DND-41 (cell line): ENCODE measurements around the gene DPYSL4.

Experiments
- ATAC-seq: fragments of 200-7000 bp; cut with Tn5 transposase; 3 replicates; pipeline ENCODE4 v1.9.1; 2021; ENCODE audit warnings: low read depth; ENCODE audit not compliant: insufficient read depth
- DNase-seq: peaks from one replicate; pipeline ENCODE4 v3.0.0-alpha.2; 2020
- H2AFZ ChIP-seq: 2 replicates; pipeline ENCODE4 v1.6.0; 2012; ENCODE audit warnings: low read depth, low read length
- H3K27ac ChIP-seq: 2 replicates; pipeline ENCODE4 v1.5.1; 2012; ENCODE audit warnings: low read length, inconsistent platforms
- H3K27me3 ChIP-seq: fragments of 200-600 bp; sonication (generic); 2 replicates; pipeline ENCODE4 v1.6.0; 2012; ENCODE audit warnings: low read length, mild to moderate bottlenecking, inconsistent platforms; ENCODE audit not compliant: insufficient read depth, poor library complexity
- H3K36me3 ChIP-seq: 2 replicates; pipeline ENCODE4 v1.5.1; 2012; ENCODE audit warnings: low read length, inconsistent platforms; ENCODE audit not compliant: insufficient read depth
- H3K4me1 ChIP-seq: 2 replicates; pipeline ENCODE4 v1.5.1; 2012; ENCODE audit warnings: mild to moderate bottlenecking, low read length; ENCODE audit not compliant: insufficient read depth
- H3K4me2 ChIP-seq: 2 replicates; pipeline ENCODE4 v1.6.0; 2012; ENCODE audit warnings: mild to moderate bottlenecking, moderate library complexity, low read length, inconsistent platforms; ENCODE audit not compliant: insufficient read depth
- H3K4me3 ChIP-seq, 2 experiments: fragments of 200-600 bp in 1 of 2; shearing (Covaris generic) in 1 of 2; 2 replicates each; pipeline ENCODE4 v1.5.1; 2012 to 2016; ENCODE audit warnings: inconsistent platforms in 2 of 2, low read length in 2 of 2, mild to moderate bottlenecking in 2 of 2, low read depth in 1 of 2, moderate library complexity in 1 of 2
- H3K79me2 ChIP-seq: 2 replicates; pipeline ENCODE4 v1.6.0; 2012; ENCODE audit warnings: low read length, inconsistent platforms; ENCODE audit not compliant: insufficient read depth
- H3K9ac ChIP-seq: 2 replicates; pipeline ENCODE4 v1.6.0; 2012; ENCODE audit warnings: low read depth, mild to moderate bottlenecking, inconsistent platforms, low read length, moderate library complexity
- H3K9me3 ChIP-seq: 2 replicates; pipeline ENCODE4 v1.5.1; 2012; ENCODE audit warnings: low read length, moderate library complexity, mild to moderate bottlenecking, inconsistent platforms; ENCODE audit not compliant: insufficient read depth, severe bottlenecking
- H4K20me1 ChIP-seq: 2 replicates; pipeline ENCODE4 v1.6.0; 2012; ENCODE audit warnings: low read length; ENCODE audit not compliant: insufficient read depth
- CTCF ChIP-seq: IDR thresholded peaks from 2 replicates; pipeline ENCODE4 v1.5.1; 2012; ENCODE audit warnings: borderline replicate concordance, low read length, moderate library complexity, mild to moderate bottlenecking; ENCODE audit not compliant: poor library complexity, severe bottlenecking; ENCODE audit errors: extremely low read depth
- EZH2 ChIP-seq: IDR thresholded peaks from 3 replicates; pipeline ENCODE4 v1.6.1; 2012; ENCODE audit warnings: borderline replicate concordance, low read depth, mild to moderate bottlenecking, moderate library complexity, low read length, inconsistent platforms; ENCODE audit not compliant: severe bottlenecking

The DPYSL4 gene

GRCh38 chr10:132208462-132209050 lies 21.8 kb downstream of the DPYSL4 start:
- H3K79me2 ChIP-seq: no peaks in the 10 kb centered on the region
- TF ChIP-seq CTCF: no peak
- TF ChIP-seq EZH2: no peak
- no peaks in the 10 kb centered on the region for H3K27me3 ChIP-seq
- no peaks in the 10 kb centered on the region for H3K4me1 ChIP-seq
- no peaks in the 10 kb centered on the region for H4K20me1 ChIP-seq
- H2AFZ ChIP-seq: no peak overlapping the region
- H3K9me3 ChIP-seq: no peaks in the 10 kb centered on the region
- H3K9ac ChIP-seq: no peak overlapping the region
- no peak overlapping the region for H3K4me2 ChIP-seq
- no peak overlapping the region for H3K27ac ChIP-seq
- no peak overlapping the region for H3K4me3 ChIP-seq
- no peaks in the 10 kb centered on the region for H3K36me3 ChIP-seq
- DNase-seq: no peak
- ATAC-seq: no peak

DNA sequence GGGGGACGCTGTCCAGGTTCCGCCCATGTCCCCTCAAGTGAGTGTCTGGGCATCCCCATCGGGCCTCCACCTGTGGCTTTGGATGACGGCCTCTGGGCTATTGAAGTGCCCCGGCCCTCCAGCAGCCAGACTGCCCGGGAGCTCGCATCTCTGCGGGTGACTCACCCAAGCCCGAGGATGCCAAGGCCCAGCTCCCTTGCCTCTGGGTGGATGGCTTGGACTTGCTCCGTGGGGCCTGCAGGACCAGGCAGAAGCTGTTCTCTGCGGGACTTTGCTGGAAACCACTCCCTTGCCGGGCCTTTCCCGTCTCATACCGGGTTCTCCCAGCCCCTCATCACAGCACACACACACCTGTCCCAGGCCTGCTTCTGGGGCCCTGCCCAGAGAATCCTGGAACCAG lies 22.4 kb downstream of the DPYSL4 start:
- H3K4me3 ChIP-seq: no peak overlapping the region
- ATAC-seq: no peak
- no peaks in the 10 kb centered on the region for H3K36me3 ChIP-seq
- H3K4me2 ChIP-seq: no peak overlapping the region
- H4K20me1 ChIP-seq: no peaks in the 10 kb centered on the region
- TF ChIP-seq EZH2 (no peak), CTCF (no peak)
- no peaks in the 10 kb centered on the region for H3K4me1 ChIP-seq
- H3K9me3 ChIP-seq: no peaks in the 10 kb centered on the region
- DNase-seq: no peak
- no peaks in the 10 kb centered on the region for H3K27me3 ChIP-seq
- no peak overlapping the region for H2AFZ ChIP-seq
- no peak overlapping the region for H3K27ac ChIP-seq
- H3K79me2 ChIP-seq: no peaks in the 10 kb centered on the region
- H3K9ac ChIP-seq: no peak overlapping the region

- H3K9ac ChIP-seq: no peak overlapping the region
- H3K4me2 ChIP-seq: no peak overlapping the region
- no peaks in the 10 kb centered on the region for H3K79me2 ChIP-seq
- H3K36me3 ChIP-seq: no peaks in the 10 kb centered on the region
- DNase-seq (no peak), ATAC-seq (no peak)
- no peaks in the 10 kb centered on the region for H3K9me3 ChIP-seq
- H3K27me3 ChIP-seq: no peaks in the 10 kb centered on the region
- H3K4me1 ChIP-seq: no peaks in the 10 kb centered on the region
- H4K20me1 ChIP-seq: no peaks in the 10 kb centered on the region
- H3K4me3 ChIP-seq: no peak overlapping the region
- no peak overlapping the region for H3K27ac ChIP-seq
- no peak overlapping the region for H2AFZ ChIP-seq
- TF ChIP-seq EZH2: no peak
- TF ChIP-seq CTCF: no peak
These were observed 23.3 kb downstream of the DPYSL4 start for GRCh38 chr10:132209978-132210530.

- DNase-seq (no peak), ATAC-seq (no peak)
- Histone ChIP-seq H3K9ac (no peak overlapping the region), H3K36me3 (no peaks in the 10 kb centered on the region), H4K20me1 (no peaks in the 10 kb centered on the region), H3K4me2 (no peak overlapping the region), H2AFZ (no peak overlapping the region), H3K27ac (no peak overlapping the region), H3K4me1 (no peaks in the 10 kb centered on the region), H3K4me3 (no peak overlapping the region), H3K79me2 (no peaks in the 10 kb centered on the region), H3K9me3 (no peaks in the 10 kb centered on the region), H3K27me3 (no peaks in the 10 kb centered on the region)
- no peak for TF ChIP-seq EZH2
- TF ChIP-seq CTCF: no peak
These were observed 24.0 kb downstream of the DPYSL4 start for GRCh38 chr10:132210766-132211165.
